Testis (tissue), 2 donors: ENCODE data around the gene MAN2A2.

Experiments
- CTCF ChIP-seq, 3 experiments: fragments of 450-650 bp in 2 of 3; fragments of 200-600 bp in 1 of 3; sonication (generic) in 1 of 3; IDR thresholded peaks; one replicate each; pipeline ENCODE4 v1.5.1; 2016 to 2019; ENCODE audit warnings: antibody characterized with exemption in 3 of 3, mild to moderate bottlenecking in 2 of 3, moderate library complexity in 1 of 3
- POLR2A ChIP-seq: fragments of 450-650 bp; IDR thresholded peaks from one replicate; pipeline ENCODE4 v1.6.1; 2017; ENCODE audit warnings: antibody characterized with exemption, mild to moderate bottlenecking, moderate library complexity

GRCh38 chr15:90957791-90958190, 54.7 kb downstream of the MAN2A2 start:
- TF ChIP-seq CTCF (IDR thresholded peaks at IDR 0.05) (no peak), POLR2A (no peak)
